Mesenchymal stem cell (in vitro differentiated cells and primary cell): ENCODE data around the gene KIAA0825.

ENCODE experiments used
- DNase-seq: peaks from one replicate; pipeline ENCODE4 v3.0.0-alpha.2; 2013
- H2AFZ ChIP-seq: one replicate; pipeline ENCODE4 v1.6.1; 2013; ENCODE audit warnings: low read depth, mild to moderate bottlenecking, control low read depth, inconsistent platforms, low read length, moderate library complexity
- H2AK5ac ChIP-seq: 2 replicates; pipeline ENCODE4 v1.6.1; 2013; ENCODE audit warnings: low read length, moderate library complexity, mild to moderate bottlenecking, inconsistent platforms; ENCODE audit not compliant: severe bottlenecking
- H2BK120ac ChIP-seq: one replicate; pipeline ENCODE4 v1.6.1; 2013; ENCODE audit warnings: low read depth, mild to moderate bottlenecking, inconsistent platforms, low read length, moderate library complexity
- H2BK12ac ChIP-seq, 2 experiments: one replicate each; pipeline ENCODE4 v1.6.1; 2013; ENCODE audit warnings: inconsistent platforms in 2 of 2, low read length in 2 of 2, mild to moderate bottlenecking in 2 of 2, moderate library complexity in 2 of 2, control low read depth in 1 of 2
- H2BK15ac ChIP-seq: one replicate; pipeline ENCODE4 v1.6.1; 2013; ENCODE audit warnings: mild to moderate bottlenecking, low read depth, inconsistent platforms; ENCODE audit not compliant: poor library complexity, severe bottlenecking
- H2BK5ac ChIP-seq: 2 replicates; pipeline ENCODE4 v1.6.1; 2013; ENCODE audit warnings: low read depth, mild to moderate bottlenecking, low read length, control low read depth, inconsistent platforms; ENCODE audit not compliant: poor library complexity, severe bottlenecking
- H3K14ac ChIP-seq, 2 experiments: one replicate each; pipeline ENCODE4 v1.6.1; 2013; ENCODE audit warnings: inconsistent platforms in 2 of 2, low read length in 2 of 2, control low read depth in 1 of 2, mild to moderate bottlenecking in 1 of 2, moderate library complexity in 1 of 2
- H3K18ac ChIP-seq, 2 experiments: one replicate each; pipeline ENCODE4 v1.6.1; 2013; ENCODE audit warnings: inconsistent platforms in 2 of 2, low read length in 2 of 2, control low read depth in 1 of 2, low read depth in 1 of 2, mild to moderate bottlenecking in 1 of 2
- H3K23ac ChIP-seq, 2 experiments: one replicate each; pipeline ENCODE4 v1.6.1; 2013; ENCODE audit warnings: inconsistent platforms in 2 of 2, low read length in 2 of 2, mild to moderate bottlenecking in 2 of 2, moderate library complexity in 2 of 2, control low read depth in 1 of 2
- H3K27ac ChIP-seq: 2 replicates; pipeline ENCODE4 v1.5.1; 2013; ENCODE audit warnings: mild to moderate bottlenecking, moderate library complexity, low read length, control low read depth, inconsistent platforms; ENCODE audit not compliant: poor library complexity, severe bottlenecking
- H3K27me3 ChIP-seq, 2 experiments: 2 replicates each; pipeline versions ENCODE4 v1.6.1 to v1.7.0; 2013; ENCODE audit warnings: low read length in 2 of 2, mild to moderate bottlenecking in 2 of 2, moderate library complexity in 2 of 2, control low read depth in 1 of 2, inconsistent platforms in 1 of 2; ENCODE audit not compliant: control insufficient read depth in 1 of 2, insufficient read depth in 1 of 2
- H3K36me3 ChIP-seq, 2 experiments: 2 replicates each; pipeline versions ENCODE4 v1.6.1 to v1.7.0; 2013; ENCODE audit warnings: low read length in 2 of 2, control low read depth in 1 of 2, inconsistent platforms in 1 of 2, low read depth in 1 of 2, mild to moderate bottlenecking in 1 of 2; ENCODE audit not compliant: insufficient read depth in 2 of 2, control insufficient read depth in 1 of 2
- H3K4ac ChIP-seq, 2 experiments: one replicate each; pipeline ENCODE4 v1.6.1; 2013; ENCODE audit warnings: inconsistent platforms in 2 of 2, low read length in 2 of 2, mild to moderate bottlenecking in 2 of 2, moderate library complexity in 2 of 2, control low read depth in 1 of 2, low read depth in 1 of 2
- H3K4me1 ChIP-seq: 2 replicates; pipeline ENCODE4 v1.6.1; 2013; ENCODE audit warnings: low read depth, low read length, control low read depth; ENCODE audit not compliant: control insufficient read depth, insufficient read depth
- H3K4me2 ChIP-seq: 2 replicates; pipeline ENCODE4 v1.6.1; 2013; ENCODE audit warnings: low read length, mild to moderate bottlenecking, inconsistent platforms; ENCODE audit not compliant: poor library complexity, severe bottlenecking
- H3K4me3 ChIP-seq, 2 experiments: 2 replicates each; pipeline versions ENCODE4 v1.5.1 to v1.7.0; 2013; ENCODE audit warnings: low read length in 2 of 2, mild to moderate bottlenecking in 2 of 2, control low read depth in 1 of 2, low read depth in 1 of 2; ENCODE audit not compliant: insufficient read depth in 1 of 2
- H3K79me1 ChIP-seq: replicated peaks from 2 replicates; pipeline ENCODE4 v1.6.1; 2013; ENCODE audit warnings: mild to moderate bottlenecking, control low read depth, low read length, inconsistent platforms; ENCODE audit not compliant: poor library complexity, severe bottlenecking
- H3K9ac ChIP-seq: 2 replicates; pipeline ENCODE4 v1.7.0; 2013; ENCODE audit warnings: mild to moderate bottlenecking, low read length, moderate library complexity
- H3K9me3 ChIP-seq: 2 replicates; pipeline ENCODE4 v1.7.0; 2013; ENCODE audit warnings: mild to moderate bottlenecking, low read length; ENCODE audit not compliant: control insufficient read depth
- H4K8ac ChIP-seq: one replicate; pipeline ENCODE4 v1.6.1; 2013; ENCODE audit warnings: inconsistent platforms, mild to moderate bottlenecking, low read length, moderate library complexity
- H4K91ac ChIP-seq: one replicate; pipeline ENCODE4 v1.6.1; 2013; ENCODE audit warnings: mild to moderate bottlenecking, low read length, inconsistent platforms
- WGBS: methylation state at CpG from one replicate; pipeline ENCODE4 v1.1.7; 2013; ENCODE audit warnings: mixed read lengths; 5-methylcytosine and 5-hydroxymethylcytosine counted together

KIAA0825 gene

DNA sequence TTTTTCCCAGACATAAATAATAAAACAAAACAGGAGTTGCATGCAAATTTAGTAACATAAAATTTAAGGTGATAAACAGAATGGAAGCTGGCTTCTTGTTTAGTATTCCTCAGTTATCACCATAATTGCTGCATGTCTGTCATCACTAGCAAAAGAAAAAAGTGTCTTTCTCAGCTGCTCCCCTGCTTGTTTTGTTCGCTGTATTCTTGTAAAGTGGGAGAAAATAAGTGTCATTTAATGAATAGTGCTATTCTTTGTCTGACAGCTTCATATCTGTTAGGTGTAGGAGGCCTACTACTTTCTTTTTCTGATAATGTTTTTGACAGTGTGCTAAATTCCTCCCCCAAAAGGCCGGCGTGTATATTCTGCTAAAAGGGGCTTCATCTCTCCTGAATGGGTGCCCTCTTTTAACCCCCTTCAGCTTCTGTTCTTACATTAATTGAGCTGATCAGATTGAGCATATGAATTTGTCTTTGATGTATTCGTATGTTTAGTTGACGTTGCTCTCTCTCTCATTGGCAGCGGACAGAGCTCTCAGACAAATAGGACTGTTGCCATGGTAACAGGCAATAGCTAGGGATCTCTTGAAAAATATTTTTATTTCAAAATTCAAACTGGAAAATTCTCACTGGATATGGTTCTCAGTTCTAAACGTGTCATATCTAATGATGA is 303.8 kb downstream of the KIAA0825 start:
- no peak overlapping the region for H3K14ac ChIP-seq
- H2AFZ ChIP-seq, result no peak overlapping the region
- H3K27me3 ChIP-seq, result no peaks in the 10 kb centered on the region
- H3K9me3 ChIP-seq, result no peaks in the 10 kb centered on the region
- H3K4ac ChIP-seq, result no peak overlapping the region
- 92% methylated on average over 6 of the region's 7 CpGs for WGBS
- DNase-seq, result no peak
- no peak overlapping the region for H3K23ac ChIP-seq
- H3K18ac ChIP-seq, result no peak overlapping the region
- H2BK15ac ChIP-seq, result no peak overlapping the region
- H3K4me2 ChIP-seq, result no peak overlapping the region
- no peaks in the 10 kb centered on the region for H3K36me3 ChIP-seq
- no peak overlapping the region for H2BK120ac ChIP-seq
- no peak overlapping the region for H2BK12ac ChIP-seq
- no peak overlapping the region for H3K27ac ChIP-seq
- H3K9ac ChIP-seq, result no peak overlapping the region
- no peaks in the 10 kb centered on the region for H3K4me1 ChIP-seq
- no peak overlapping the region for H3K4me3 ChIP-seq
- no peak overlapping the region for H4K91ac ChIP-seq
- H2AK5ac ChIP-seq, result no peak overlapping the region
- no peaks in the 10 kb centered on the region for H3K79me1 ChIP-seq
- no peak overlapping the region for H4K8ac ChIP-seq
- no peak overlapping the region for H2BK5ac ChIP-seq

DNA sequence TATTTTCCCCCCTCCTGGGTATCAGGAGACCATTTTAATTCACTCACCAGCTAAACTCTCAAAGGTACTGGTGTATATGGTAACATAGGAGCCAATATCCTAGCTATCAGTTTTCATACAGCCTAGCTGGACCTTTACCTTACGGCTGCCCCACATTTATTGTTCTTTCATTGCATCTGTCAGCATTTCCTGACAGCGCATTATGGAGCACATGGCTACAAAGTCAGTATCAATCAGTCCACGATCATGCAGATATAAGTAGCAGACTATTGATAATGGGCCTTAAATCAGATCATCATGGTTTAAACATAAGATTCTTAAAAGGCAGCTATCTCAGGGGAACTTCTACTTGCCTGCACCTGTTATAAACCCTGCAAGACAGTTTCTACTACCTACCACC is 304.7 kb downstream of the KIAA0825 start:
- no peak for DNase-seq
- Histone ChIP-seq H3K18ac (no peak overlapping the region), H3K14ac (no peak overlapping the region), H3K4me2 (no peak overlapping the region), H4K8ac (no peak overlapping the region), H3K4ac (no peak overlapping the region), H3K4me3 (no peak overlapping the region), H3K27me3 (no peaks in the 10 kb centered on the region), H3K23ac (no peak overlapping the region), H3K4me1 (no peaks in the 10 kb centered on the region), H3K36me3 (no peaks in the 10 kb centered on the region), H2AFZ (no peak overlapping the region), H2BK5ac (no peak overlapping the region), H4K91ac (no peak overlapping the region), H2BK15ac (no peak overlapping the region), H3K27ac (no peak overlapping the region), H3K9ac (no peak overlapping the region), H2BK12ac (no peak overlapping the region), H2AK5ac (no peak overlapping the region), H3K79me1 (no peaks in the 10 kb centered on the region), H2BK120ac (no peak overlapping the region), H3K9me3 (no peaks in the 10 kb centered on the region)
- WGBS, result 93% methylated on average over 3 of the region's 3 CpGs

DNA sequence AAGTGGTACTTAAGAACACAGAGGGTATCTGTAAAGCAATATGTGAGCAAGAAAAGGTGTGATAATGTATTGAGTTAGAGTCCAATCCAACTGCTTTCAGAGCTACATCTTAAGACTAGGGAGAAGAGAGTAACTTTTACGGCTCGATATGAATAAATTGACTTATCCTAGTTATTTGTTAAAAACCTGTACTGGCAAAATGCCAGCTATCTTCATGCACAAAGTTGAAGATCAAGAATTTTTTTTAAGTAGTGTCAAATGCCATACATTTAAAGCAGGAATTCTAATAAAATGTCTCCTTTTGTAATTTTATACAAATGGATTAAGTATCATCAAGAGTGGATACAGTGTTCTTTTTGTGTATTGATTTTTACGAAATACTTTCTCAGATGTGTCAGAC is 305.2 kb downstream of the KIAA0825 start:
- Histone ChIP-seq H2BK15ac (no peak overlapping the region), H3K4me1 (no peaks in the 10 kb centered on the region), H2AFZ (no peak overlapping the region), H4K8ac (no peak overlapping the region), H2BK5ac (no peak overlapping the region), H3K4ac (no peak overlapping the region), H3K36me3 (no peaks in the 10 kb centered on the region), H4K91ac (no peak overlapping the region), H3K9me3 (no peaks in the 10 kb centered on the region), H3K27me3 (no peaks in the 10 kb centered on the region), H3K14ac (no peak overlapping the region), H3K79me1 (no peaks in the 10 kb centered on the region), H3K18ac (no peak overlapping the region), H2BK12ac (no peak overlapping the region), H3K9ac (no peak overlapping the region), H3K27ac (no peak overlapping the region), H3K23ac (no peak overlapping the region), H3K4me2 (no peak overlapping the region), H2BK120ac (no peak overlapping the region), H3K4me3 (no peak overlapping the region), H2AK5ac (no peak overlapping the region)
- 100% methylated on average over 1 of the region's 3 CpGs for WGBS
- no peak for DNase-seq

DNA sequence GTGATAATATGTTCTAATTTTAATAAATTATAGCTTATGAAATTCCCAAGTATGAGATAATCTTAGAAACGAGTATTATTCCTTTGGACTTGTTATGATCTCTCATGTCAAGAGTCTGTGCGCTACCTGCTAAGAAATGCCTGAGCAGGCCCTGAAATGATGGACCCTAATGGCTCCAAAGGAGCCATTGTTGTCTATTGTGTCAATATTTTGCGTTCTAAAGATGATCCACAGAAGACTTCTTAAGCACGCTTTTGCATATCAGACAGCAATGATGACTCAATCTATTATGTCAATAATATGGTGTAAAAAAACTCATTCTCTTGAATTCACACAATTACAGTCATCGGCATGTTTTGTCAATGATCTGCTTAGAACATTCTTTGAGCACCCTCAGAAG is 306.1 kb downstream of the KIAA0825 start:
- WGBS, result 93% methylated on average over 2 of the region's 5 CpGs
- H3K4me3 ChIP-seq, result no peak overlapping the region
- no peak for DNase-seq

More for the DNA sequence above, 306.1 kb downstream of the KIAA0825 start:
- no peaks in the 10 kb centered on the region for H3K27me3 ChIP-seq
- H3K9me3 ChIP-seq, result no peaks in the 10 kb centered on the region
- H3K18ac ChIP-seq, result no peak overlapping the region
- H2BK12ac ChIP-seq, result no peak overlapping the region
- H3K4me2 ChIP-seq, result no peak overlapping the region
- no peak overlapping the region for H3K27ac ChIP-seq
- no peaks in the 10 kb centered on the region for H3K79me1 ChIP-seq
- H3K9ac ChIP-seq, result no peak overlapping the region
- H3K4ac ChIP-seq, result no peak overlapping the region
- H4K8ac ChIP-seq, result no peak overlapping the region
- no peak overlapping the region for H2AK5ac ChIP-seq
- H2AFZ ChIP-seq, result no peak overlapping the region
- H3K4me1 ChIP-seq, result no peaks in the 10 kb centered on the region
- no peaks in the 10 kb centered on the region for H3K36me3 ChIP-seq
- H3K14ac ChIP-seq, result no peak overlapping the region
- no peak overlapping the region for H2BK120ac ChIP-seq
- no peak overlapping the region for H4K91ac ChIP-seq
- no peak overlapping the region for H3K23ac ChIP-seq
- H2BK5ac ChIP-seq, result no peak overlapping the region
- no peak overlapping the region for H2BK15ac ChIP-seq
